Left ventricle myocardium superior (tissue), 1 donor: ENCODE measurements around the gene FCMR. TPM values are rescaled to one million over a fixed set of nuclear protein-coding genes. Genes with fewer than 3 reads are reported as not detected.

Source experiments
- ATAC-seq: fragments of 200-7000 bp; cut with Tn5 transposase; one replicate; pipeline ENCODE4 v1.9.1; 2020; ENCODE audit warnings: mild to moderate bottlenecking, moderate library complexity
- DNase-seq: peaks from one replicate; pipeline ENCODE4 v3.0.0-alpha.2; 2020
- intact Hi-C: fragments of 100-400 bp; cut with micrococcal nuclease; formaldehyde crosslinking; loops from one replicate; pipeline ENCODE4 v1.11.0; 2022
- long read RNA-seq: library from polyadenylated mRNA; unstranded; transcript quantifications from one replicate; pipeline ENCODE4 v2.0.0, GENCODE V29; 2021
- total RNA-seq: library from RNA; stranded (reverse); fragmentation: NEBNext Ultra II Directional; extraction: Animal tissue kit (Norgen Biotek cat#: 25700); gene quantifications from one replicate; pipeline ENCODE4 v1.2.1, GENCODE V29; 2021
- donor health status: DM: no; HTN: yes; CAD: no; lungs with severe emphysema.

The FCMR gene, protein sequence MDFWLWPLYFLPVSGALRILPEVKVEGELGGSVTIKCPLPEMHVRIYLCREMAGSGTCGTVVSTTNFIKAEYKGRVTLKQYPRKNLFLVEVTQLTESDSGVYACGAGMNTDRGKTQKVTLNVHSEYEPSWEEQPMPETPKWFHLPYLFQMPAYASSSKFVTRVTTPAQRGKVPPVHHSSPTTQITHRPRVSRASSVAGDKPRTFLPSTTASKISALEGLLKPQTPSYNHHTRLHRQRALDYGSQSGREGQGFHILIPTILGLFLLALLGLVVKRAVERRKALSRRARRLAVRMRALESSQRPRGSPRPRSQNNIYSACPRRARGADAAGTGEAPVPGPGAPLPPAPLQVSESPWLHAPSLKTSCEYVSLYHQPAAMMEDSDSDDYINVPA
- total RNA-seq: 6.2 TPM
- long read RNA-seq, partial matches to known transcripts: 1 of 8 reads
- long read RNA-seq, other reads (novel, unspliced or antisense): 3 of 8 reads

DNA sequence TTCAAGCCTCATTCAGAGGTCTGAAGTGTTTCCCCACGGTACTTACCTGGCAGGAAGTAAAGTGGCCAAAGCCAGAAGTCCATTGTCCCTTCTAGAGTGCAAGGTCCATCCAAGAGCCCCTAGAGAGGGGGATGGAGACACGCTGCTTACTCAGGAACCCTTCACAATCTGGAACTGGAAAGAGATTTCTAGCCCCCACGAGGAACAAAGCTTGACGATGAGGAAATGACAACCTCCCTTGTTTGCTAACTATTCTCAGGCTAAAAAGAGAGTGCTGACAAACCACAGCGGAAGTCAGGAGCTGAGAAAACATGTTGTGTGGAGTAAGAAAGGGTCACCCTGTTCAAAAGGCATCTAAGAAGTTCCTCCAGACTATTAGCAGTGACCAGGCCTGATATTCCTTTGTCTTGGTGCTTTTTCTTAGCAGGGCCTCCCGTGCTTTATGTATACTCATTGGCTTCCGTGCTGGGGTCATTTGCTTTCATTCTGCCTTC lies at the start of gene FCMR:
TSS of gene FCMR (minus strand) at position 170 of the 494 bp plus-strand sequence. CDS start at position 83, 87 bp downstream.
- DNase-seq: no peak
- peak; percentile 49 for ATAC-seq
- intact Hi-C loops: no loop called here

- DNase-seq: no peak
- ATAC-seq: no peak
- intact Hi-C loops: no loop called here
Measured at GRCh38 chr1:206971029-206971655, 49.4 kb upstream of the FCMR start.

- intact Hi-C loops: no loop called here
- DNase-seq (no peak), ATAC-seq (no peak)
Measured at GRCh38 chr1:206970446-206970845, 48.7 kb upstream of the FCMR start, which contains the start of gene FCAMR. TSS of gene FCAMR (minus strand) at chr1:206970460. CDS start at chr1:206970125, 335 bp downstream.

- no peak for ATAC-seq
- intact Hi-C loops: no loop called here
Measured at GRCh38 chr1:206969090-206969489, 47.3 kb upstream of the FCMR start.

GRCh38 chr1:206967096-206967849 lies 45.5 kb upstream of the FCMR start:
- intact Hi-C loops: no loop called here
- DNase-seq: no peak
- peak; percentile 43 for ATAC-seq

More at GRCh38 chr1:206969090-206969489, 47.3 kb upstream of the FCMR start:
- DNase-seq: no peak

- intact Hi-C loops: no loop called here
- no peak for ATAC-seq
Measured at GRCh38 chr1:206965781-206966180, 44.0 kb upstream of the FCMR start.

DNA sequence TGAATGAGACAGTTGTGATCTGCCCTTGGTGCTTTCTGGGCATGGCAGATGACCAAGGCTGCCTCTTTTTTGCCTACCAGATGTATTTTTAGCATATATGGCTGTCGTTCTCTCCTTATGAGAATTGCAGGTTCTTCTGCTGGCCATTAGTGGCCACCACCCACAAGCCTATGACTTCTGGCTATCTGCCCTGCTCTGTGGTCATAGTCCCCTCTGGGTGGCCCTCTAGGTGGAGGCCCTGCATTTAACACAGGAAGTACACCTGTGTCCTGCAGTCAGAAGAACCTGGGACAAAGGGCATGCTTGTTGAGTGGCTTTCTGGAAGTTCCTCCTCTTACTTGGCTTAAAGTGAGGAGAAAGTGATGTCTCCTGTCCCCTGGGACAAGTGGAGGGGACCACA lies 42.0 kb upstream of the FCMR start:
- ATAC-seq (no peak), DNase-seq (no peak)
- intact Hi-C loops: no loop called here

More at GRCh38 chr1:206965781-206966180, 44.0 kb upstream of the FCMR start:
- no peak for DNase-seq

- intact Hi-C loops: no loop called here
- no peak for DNase-seq
- no peak for ATAC-seq
Measured at GRCh38 chr1:206963119-206963712, 41.5 kb upstream of the FCMR start.

- no peak for ATAC-seq
- no peak for DNase-seq
- intact Hi-C loops: no loop called here
Measured at GRCh38 chr1:206962272-206962671, 40.5 kb upstream of the FCMR start.

- DNase-seq: no peak
- ATAC-seq: no peak
- intact Hi-C loops: no loop called here
Measured at GRCh38 chr1:206961668-206962067, 39.9 kb upstream of the FCMR start.

DNA sequence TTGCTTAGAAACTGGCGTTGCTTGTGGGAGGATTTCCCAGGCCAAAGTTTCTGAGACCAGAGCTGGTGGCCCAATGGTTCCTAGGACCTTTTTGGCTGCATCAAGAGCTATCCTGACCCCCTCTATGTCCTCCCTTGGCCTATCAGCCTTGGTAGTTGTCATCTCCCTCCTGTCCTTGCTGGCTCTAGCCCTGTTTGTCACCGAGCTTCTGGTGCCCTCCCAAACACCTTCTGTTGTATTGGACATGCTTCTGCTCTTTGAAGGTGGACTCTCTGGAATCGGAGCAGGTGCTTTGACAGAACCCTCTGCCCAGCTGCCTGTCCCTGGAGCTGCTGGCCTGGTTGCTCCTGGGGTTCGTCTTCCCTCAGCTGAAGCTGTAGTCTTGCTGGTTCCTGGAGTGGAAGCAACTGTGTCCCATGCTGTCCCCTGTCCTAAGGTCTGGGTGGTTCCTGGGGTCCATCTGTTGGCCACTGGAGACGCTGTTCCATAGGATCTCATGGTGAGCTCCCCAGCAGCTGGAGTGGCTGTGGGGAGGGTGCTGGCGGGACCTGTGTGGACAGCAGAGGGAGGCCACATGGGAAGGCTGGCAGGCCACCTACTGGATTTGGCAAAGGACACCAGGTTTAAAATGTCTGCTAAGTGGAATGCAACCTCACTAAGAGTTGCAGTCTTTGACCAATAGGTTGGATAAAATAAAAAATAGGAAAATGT lies 39.1 kb upstream of the FCMR start:
- DNase-seq: no peak
- no peak for ATAC-seq
- intact Hi-C loops: no loop called here

GRCh38 chr1:206958144-206958543 lies 36.4 kb upstream of the FCMR start:
- intact Hi-C loops: no loop called here
- ATAC-seq: no peak
- no peak for DNase-seq

- no peak for ATAC-seq
- intact Hi-C loops: no loop called here
Measured at GRCh38 chr1:206957639-206958038, 35.9 kb upstream of the FCMR start.

DNA sequence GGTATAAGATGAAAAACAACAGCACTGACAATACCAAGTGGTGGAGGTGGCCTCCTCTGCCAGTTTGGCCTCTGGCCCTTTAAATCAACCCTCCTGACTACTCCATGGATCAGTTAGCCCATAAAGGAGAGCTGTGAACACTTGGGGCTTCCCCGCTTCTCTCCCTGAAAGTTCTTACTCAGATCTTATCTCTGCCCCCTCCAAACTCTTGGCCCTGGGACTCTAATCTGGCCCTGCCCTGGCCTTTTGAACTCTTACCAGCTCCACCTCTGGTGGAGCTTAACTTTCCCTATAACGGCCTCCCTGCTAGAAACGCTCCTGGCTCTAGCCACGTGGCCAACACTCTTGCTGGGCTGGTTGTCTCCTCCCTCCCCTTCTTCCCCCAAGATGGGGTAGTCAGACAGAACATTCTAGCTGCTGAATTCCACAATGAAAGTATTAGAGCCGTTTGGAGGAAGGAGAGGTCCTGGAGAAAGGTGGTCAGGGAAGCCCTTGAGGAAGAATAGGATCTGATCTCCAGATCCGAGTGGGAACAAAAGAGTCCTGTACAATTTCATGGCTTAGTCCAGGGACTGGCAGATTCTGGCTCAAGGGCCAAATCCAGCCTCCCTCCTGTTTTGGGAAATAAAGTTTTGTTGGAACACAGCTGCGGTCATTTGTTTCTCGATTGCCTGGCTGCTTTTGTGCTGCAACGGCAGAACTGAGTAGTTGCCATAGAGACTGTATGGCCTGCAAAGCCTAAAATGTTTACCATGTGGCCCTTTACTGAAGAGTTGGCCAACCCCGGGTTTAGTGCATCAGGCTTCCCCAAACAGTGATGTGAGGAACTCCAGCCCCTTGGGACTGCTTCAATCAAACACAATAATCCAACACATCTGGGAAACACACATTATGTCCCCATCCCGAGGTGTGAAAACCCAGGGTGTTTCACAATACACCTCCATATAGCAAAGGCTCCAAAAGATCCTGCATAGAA lies 34.0 kb upstream of the FCMR start:
- intact Hi-C loops: no loop called here
- ATAC-seq: peak; percentile 12

More at GRCh38 chr1:206957639-206958038, 35.9 kb upstream of the FCMR start:
- DNase-seq: no peak

GRCh38 chr1:206954459-206955342 lies 33.0 kb upstream of the FCMR start:
- ATAC-seq (no peak), DNase-seq (no peak)
- intact Hi-C loops: no loop called here

More for the DNA sequence above, 34.0 kb upstream of the FCMR start:
- DNase-seq: no peak

DNA sequence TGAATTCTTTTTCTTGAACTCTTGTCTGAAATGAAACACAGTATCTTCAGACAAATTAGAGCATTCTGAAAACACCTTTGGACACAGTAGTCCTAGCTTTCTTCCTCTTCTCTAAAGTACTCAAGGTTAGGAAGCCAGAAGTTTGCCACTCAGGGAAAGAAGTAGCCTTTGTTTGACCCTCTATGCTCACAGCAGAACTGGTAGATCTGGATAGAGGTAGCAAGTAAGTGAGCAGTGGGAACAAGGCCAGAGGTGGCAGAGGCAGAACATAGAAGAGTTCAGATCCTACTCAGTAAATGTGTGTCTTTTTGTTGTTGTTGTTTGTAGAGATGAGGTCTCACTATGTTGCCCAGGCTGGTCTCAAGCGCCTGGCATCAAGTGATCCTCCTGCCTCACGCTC lies 31.9 kb upstream of the FCMR start:
- intact Hi-C loops: no loop called here
- ATAC-seq: no peak

More for the DNA sequence above, 31.9 kb upstream of the FCMR start:
- DNase-seq: no peak
